ENCODE data around the gene CHL1. TPM values are rescaled to one million over a fixed set of nuclear protein-coding genes. Genes with fewer than 3 reads are reported as not detected.

The CHL1 gene
- total RNA-seq, 4 donors from 2014 or later, result 10.4 to 41.5 (median 25.4) TPM

- Histone ChIP-seq H3K27ac (no peak overlapping the region), H3K36me3 (no peaks in the 10 kb centered on the region), H3K27me3 (peaks cover 35% of the 10 kb centered on the region), H3K4me1 (peaks cover 0 to 13% (median 0%) of the 10 kb centered on the region in 4 donors), H3K4me3 (no peak overlapping the region), H3K9me3 (no peaks in the 10 kb centered on the region)
- WGBS, 2 donors (ENCODE audit: low coverage in 1 of 2), result 82 to 97% methylated on average over 3 of the region's 3 CpGs
- TF ChIP-seq EP300 (IDR thresholded peaks at IDR 0.05; ENCODE audit: low read depth) (no peak), POLR2A (IDR thresholded peaks at IDR 0.05) (no peak), POLR2AphosphoS5 (IDR thresholded peaks at IDR 0.05) (no peak)
- TF ChIP-seq, protein P1, sequence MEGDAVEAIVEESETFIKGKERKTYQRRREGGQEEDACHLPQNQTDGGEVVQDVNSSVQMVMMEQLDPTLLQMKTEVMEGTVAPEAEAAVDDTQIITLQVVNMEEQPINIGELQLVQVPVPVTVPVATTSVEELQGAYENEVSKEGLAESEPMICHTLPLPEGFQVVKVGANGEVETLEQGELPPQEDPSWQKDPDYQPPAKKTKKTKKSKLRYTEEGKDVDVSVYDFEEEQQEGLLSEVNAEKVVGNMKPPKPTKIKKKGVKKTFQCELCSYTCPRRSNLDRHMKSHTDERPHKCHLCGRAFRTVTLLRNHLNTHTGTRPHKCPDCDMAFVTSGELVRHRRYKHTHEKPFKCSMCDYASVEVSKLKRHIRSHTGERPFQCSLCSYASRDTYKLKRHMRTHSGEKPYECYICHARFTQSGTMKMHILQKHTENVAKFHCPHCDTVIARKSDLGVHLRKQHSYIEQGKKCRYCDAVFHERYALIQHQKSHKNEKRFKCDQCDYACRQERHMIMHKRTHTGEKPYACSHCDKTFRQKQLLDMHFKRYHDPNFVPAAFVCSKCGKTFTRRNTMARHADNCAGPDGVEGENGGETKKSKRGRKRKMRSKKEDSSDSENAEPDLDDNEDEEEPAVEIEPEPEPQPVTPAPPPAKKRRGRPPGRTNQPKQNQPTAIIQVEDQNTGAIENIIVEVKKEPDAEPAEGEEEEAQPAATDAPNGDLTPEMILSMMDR (IDR thresholded peaks at IDR 0.05), result no peak
- in situ Hi-C loops (cut with MboI; ENCODE audit: low pct_ligation_motif_present in 1 of 4, low pct_unique_long_range_greater_than_20kb in 1 of 4, low sequenced_read_pairs in 3 of 4) (no loop called here), intact Hi-C loops (cut with DNase I; ENCODE audit: low total_unique reads) (no loop called here)
- no peak for DNase-seq
Observed at GRCh38 chr3:194421-194820, 2.1 kb upstream of the CHL1 start.

- DNase-seq, result no peak
- H3K4me3 ChIP-seq, result peak overlapping the region in 1 of 4 donors; percentile 49
- 60 to 75% methylated on average over 6 of the region's 6 CpGs for WGBS, 2 donors (ENCODE audit: low coverage in 1 of 2)
- H3K36me3 ChIP-seq, result no peaks in the 10 kb centered on the region
- H3K4me1 ChIP-seq, result peaks cover 0 to 13% (median 0%) of the 10 kb centered on the region in 4 donors
- H3K9me3 ChIP-seq, result no peaks in the 10 kb centered on the region
- no peak for TF ChIP-seq POLR2A (IDR thresholded peaks at IDR 0.05)
- TF ChIP-seq, protein P1 (IDR thresholded peaks at IDR 0.05), result no peak
- no peak for TF ChIP-seq POLR2AphosphoS5 (IDR thresholded peaks at IDR 0.05)
- TF ChIP-seq EP300 (IDR thresholded peaks at IDR 0.05; ENCODE audit: low read depth), result no peak
- H3K27ac ChIP-seq, result no peak overlapping the region
- peaks cover 35% of the 10 kb centered on the region for H3K27me3 ChIP-seq
- intact Hi-C loops (cut with DNase I; ENCODE audit: low total_unique reads), result no loop called here
- in situ Hi-C loops (cut with MboI; ENCODE audit: low pct_ligation_motif_present in 1 of 4, low pct_unique_long_range_greater_than_20kb in 1 of 4, low sequenced_read_pairs in 3 of 4), result no loop called here
Observed at GRCh38 chr3:195666-196065, 897 bp upstream of the CHL1 start.

- intact Hi-C loops (cut with DNase I; ENCODE audit: low total_unique reads), result no loop called here
- 9 to 12% methylated on average over 9 to 49 of the region's 56 CpGs for WGBS, 2 donors (ENCODE audit: low coverage in 1 of 2)
- DNase-seq, result no peak
- in situ Hi-C loops (cut with MboI; ENCODE audit: low pct_ligation_motif_present in 1 of 4, low pct_unique_long_range_greater_than_20kb in 1 of 4, low sequenced_read_pairs in 3 of 4), result no loop called here
- H3K4me3 ChIP-seq, result peak overlapping the region; percentile 27 to 49 (median 36)
- peaks cover 35% of the 10 kb centered on the region for H3K27me3 ChIP-seq
- peaks cover 0 to 13% (median 0%) of the 10 kb centered on the region in 4 donors for H3K4me1 ChIP-seq
- H3K27ac ChIP-seq, result peak overlapping the region; percentile 36 to 68 (median 46)
- TF ChIP-seq EP300 (IDR thresholded peaks at IDR 0.05; ENCODE audit: low read depth), result no peak
- TF ChIP-seq, protein P1 (IDR thresholded peaks at IDR 0.05), result no peak
- no peak for TF ChIP-seq POLR2AphosphoS5 (IDR thresholded peaks at IDR 0.05)
- TF ChIP-seq POLR2A (IDR thresholded peaks at IDR 0.05), result no peak
- no peaks in the 10 kb centered on the region for H3K9me3 ChIP-seq
- H3K36me3 ChIP-seq, result no peaks in the 10 kb centered on the region
Observed at GRCh38 chr3:197149-197827, 725 bp downstream of the CHL1 start.

GRCh38 chr3:197828-198491, 1.4 kb downstream of the CHL1 start:
- peak overlapping the region; percentile 36 to 68 (median 46) for H3K27ac ChIP-seq
- DNase-seq, result no peak
- no peaks in the 10 kb centered on the region for H3K36me3 ChIP-seq

More at GRCh38 chr3:197828-198491, 1.4 kb downstream of the CHL1 start:
- H3K27me3 ChIP-seq, result peaks cover 35% of the 10 kb centered on the region
- no peaks in the 10 kb centered on the region for H3K9me3 ChIP-seq
- intact Hi-C loops (cut with DNase I; ENCODE audit: low total_unique reads) (no loop called here), in situ Hi-C loops (cut with MboI; ENCODE audit: low pct_ligation_motif_present in 1 of 4, low pct_unique_long_range_greater_than_20kb in 1 of 4, low sequenced_read_pairs in 3 of 4) (no loop called here)
- 15% methylated on average over 37 of the region's 66 CpGs; no CpG with 5 or more reads in 1 of the 2 donors for WGBS, 2 donors (ENCODE audit: low coverage in 1 of 2)
- H3K4me1 ChIP-seq, result peaks cover 0 to 13% (median 0%) of the 10 kb centered on the region in 4 donors
- no peak for TF ChIP-seq POLR2A (IDR thresholded peaks at IDR 0.05)
- no peak for TF ChIP-seq EP300 (IDR thresholded peaks at IDR 0.05; ENCODE audit: low read depth)
- no peak for TF ChIP-seq POLR2AphosphoS5 (IDR thresholded peaks at IDR 0.05)
- TF ChIP-seq, protein P1 (IDR thresholded peaks at IDR 0.05), result no peak
- peak overlapping the region; percentile 27 to 49 (median 36) for H3K4me3 ChIP-seq

Data from transverse colon (tissue), 4 donors.